Measurements from ENCODE around the gene TMEM17. TPM values are rescaled to one million over a fixed set of nuclear protein-coding genes. Genes with fewer than 3 reads are reported as not detected.

Gene TMEM17
- total and polyA plus RNA-seq, 2 donors (not counting 3 experiments of a cell fraction or from before 2014, with no cell fraction given), result 0.91 to 2.0 TPM

DNA sequence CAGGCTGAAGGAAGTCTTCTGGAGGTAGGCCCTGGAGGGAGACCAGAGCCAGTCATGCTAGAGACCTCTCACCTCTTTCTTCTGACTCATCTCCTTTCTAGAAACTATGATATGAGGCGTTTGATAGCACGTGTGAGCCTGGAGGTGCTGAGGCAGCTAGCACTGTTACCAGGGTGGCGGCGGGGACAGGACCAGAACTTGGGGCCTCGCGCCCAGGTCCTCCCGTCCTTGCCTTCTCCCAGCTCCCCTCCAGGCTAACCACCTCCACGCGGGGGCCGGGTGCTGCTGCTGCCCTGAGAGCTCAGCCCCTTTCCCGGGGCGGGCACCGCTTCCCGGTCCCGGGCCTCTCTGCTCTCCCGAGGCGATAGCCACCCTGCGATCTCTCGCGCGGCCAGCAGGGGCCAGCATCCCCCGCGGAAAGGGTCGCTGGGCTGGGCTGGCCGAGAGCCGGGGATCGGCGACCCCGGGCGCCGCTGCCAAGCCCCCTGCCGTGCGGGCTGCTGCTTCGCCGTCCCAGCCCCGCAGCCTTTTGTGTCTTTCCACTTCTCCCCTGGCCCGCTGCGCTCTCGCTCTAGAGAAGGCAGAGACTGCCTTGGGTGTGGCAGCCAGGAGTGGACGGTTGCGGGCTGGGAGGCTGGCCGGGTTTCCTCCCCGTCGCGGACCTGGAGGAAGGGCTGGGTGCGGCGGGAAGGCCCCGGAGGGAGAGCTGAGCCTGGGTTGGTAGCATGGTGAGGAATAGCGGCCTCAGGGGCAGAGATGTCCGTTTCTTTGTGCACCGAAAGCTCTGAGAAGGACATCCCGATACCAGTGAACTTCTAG is 49.1 kb downstream of the TMEM17 start:
- Histone ChIP-seq H3K4me3 (replicated peaks in 1 of 3; ENCODE audit: insufficient read depth in 1 of 3, low read depth in 1 of 3, low read length in 3 of 3) (peak overlapping the region; percentile 21 to 60 (median 45)), H3K9me1 (replicated peaks; ENCODE audit: control insufficient read depth, extremely low read depth, insufficient read depth, low read length) (no peaks in the 10 kb centered on the region), H3K27ac (ENCODE audit: insufficient read depth, low read depth, low read length) (no peak overlapping the region), H3K27me3 (ENCODE audit: control insufficient read depth in 2 of 2, insufficient read depth in 2 of 2, low read length in 2 of 2) (no peaks in the 10 kb centered on the region), H3K4me2 (ENCODE audit: insufficient read depth, low read length) (peak overlapping the region; percentile 47), H4K20me1 (replicated peaks; ENCODE audit: control insufficient read depth, extremely low read depth, insufficient read depth, low read length) (no peaks in the 10 kb centered on the region), H3K36me3 (ENCODE audit: control insufficient read depth in 2 of 2, extremely low read depth in 1 of 2, insufficient read depth in 2 of 2, low read length in 2 of 2) (no peaks in the 10 kb centered on the region), H3K9ac (replicated peaks; ENCODE audit: extremely low read depth, insufficient read depth, low read length) (peak overlapping the region; percentile 52), H2AFZ (ENCODE audit: low read depth, low read length) (peak overlapping the region; percentile 86), H3K79me2 (ENCODE audit: control insufficient read depth, insufficient read depth, low read length) (no peaks in the 10 kb centered on the region), H3K9me3 (replicated peaks; ENCODE audit: control insufficient read depth, insufficient read depth, low read length) (no peaks in the 10 kb centered on the region), H3K4me1 (ENCODE audit: control insufficient read depth, extremely low read depth, insufficient read depth, low read length) (peaks cover 5% of the 10 kb centered on the region)
- peak; percentile 69 for DNase-seq (ENCODE audit: low read depth, low spot score)
- no TSS peak for BruUV-seq (replicated peaks)
- FAIRE-seq, result peak; percentile 72
- peak; percentile 92 to 93 for TF ChIP-seq CTCF (IDR thresholded peaks at IDR 0.05; ENCODE audit: extremely low read depth in 1 of 2, insufficient read depth in 1 of 2, low read depth in 1 of 2, low read length in 2 of 2)
- TF ChIP-seq POLR2AphosphoS5 (IDR thresholded peaks at IDR 0.05; ENCODE audit: insufficient read depth, low read depth, low read length), result peak; percentile 54
- no peak for TF ChIP-seq MAX (IDR thresholded peaks at IDR 0.05; ENCODE audit: insufficient read depth, insufficient read length)
- intact Hi-C loops (cut with micrococcal nuclease) (loop anchor here (1.0 to 10.0 kb wide), 9 partner anchors 48 to 1030 kb away; no protein-coding TSS in a partner anchor), dilution Hi-C loops (cut with MboI; ENCODE audit: extremely low pct_ligation_motif_present, low sequenced_read_pairs) (no loop called here)
- ChIA-PET POLR2A (interaction anchor here (0.6 to 0.7 kb wide), 2 partner anchors 132 to 243 kb away, joined by 3 to 4 read pairs; no protein-coding TSS in a partner anchor), CTCF (interaction anchor here (0.6 to 9.0 kb wide), 68 partner anchors 9 to 1087 kb away, joined by 3 to 306 read pairs (median 4); partner anchors contain the start of genes EHBP1 and TMEM17)
